Neuronal stem cell (in vitro differentiated cells): Measurements from ENCODE around the gene TXLNB.

Experiments
- DNase-seq: peaks from one replicate; pipeline ENCODE4 v3.0.0-alpha.2; 2013; ENCODE audit warnings: low spot score
- H2AFZ ChIP-seq: one replicate; pipeline ENCODE4 v1.6.1; 2013; ENCODE audit warnings: mild to moderate bottlenecking, low read length, inconsistent platforms
- H2AK5ac ChIP-seq: 2 replicates; pipeline ENCODE4 v1.6.1; 2013; ENCODE audit warnings: low read depth, mild to moderate bottlenecking, inconsistent platforms, low read length, moderate library complexity, mixed read lengths
- H2BK120ac ChIP-seq: 2 replicates; pipeline ENCODE4 v1.6.1; 2013; ENCODE audit warnings: low read depth, mild to moderate bottlenecking, inconsistent platforms, low read length, moderate library complexity, mixed read lengths
- H2BK12ac ChIP-seq: one replicate; pipeline ENCODE4 v1.6.1; 2013; ENCODE audit warnings: low read length, inconsistent platforms
- H2BK15ac ChIP-seq: 2 replicates; pipeline ENCODE4 v1.6.1; 2013; ENCODE audit warnings: mild to moderate bottlenecking, low read length, inconsistent platforms, mixed read lengths
- H2BK5ac ChIP-seq: one replicate; pipeline ENCODE4 v1.6.1; 2013; ENCODE audit warnings: inconsistent platforms, mild to moderate bottlenecking, low read length, moderate library complexity
- H3K14ac ChIP-seq: one replicate; pipeline ENCODE4 v1.6.1; 2013; ENCODE audit warnings: low read length, inconsistent platforms
- H3K18ac ChIP-seq: 2 replicates; pipeline ENCODE4 v1.6.1; 2013; ENCODE audit warnings: low read length, inconsistent platforms
- H3K23ac ChIP-seq: 2 replicates; pipeline ENCODE4 v1.6.1; 2013; ENCODE audit warnings: low read depth, mild to moderate bottlenecking, mixed read lengths, low read length, inconsistent platforms; ENCODE audit not compliant: poor library complexity
- H3K27ac ChIP-seq: replicated peaks from 3 replicates; pipeline ENCODE4 v1.5.1; 2013; ENCODE audit warnings: low read length, inconsistent platforms
- H3K27me3 ChIP-seq, 3 experiments: 2 replicates each; pipeline ENCODE4 v1.6.1; 2013; ENCODE audit warnings: low read length in 3 of 3, mild to moderate bottlenecking in 2 of 3, inconsistent platforms in 1 of 3, low read depth in 1 of 3, mixed read lengths in 1 of 3, moderate library complexity in 1 of 3; ENCODE audit not compliant: control insufficient read depth in 3 of 3, insufficient read depth in 3 of 3
- H3K36me3 ChIP-seq, 2 donors: replicated peaks in 1 of 2; 2 replicates each; pipeline ENCODE4 v1.6.1; 2013; ENCODE audit warnings: low read length in 2 of 2; ENCODE audit not compliant: control insufficient read depth in 2 of 2, insufficient read depth in 2 of 2
- H3K4ac ChIP-seq: 2 replicates; pipeline ENCODE4 v1.6.1; 2013; ENCODE audit warnings: inconsistent platforms, mild to moderate bottlenecking, low read length, moderate library complexity
- H3K4me1 ChIP-seq, 2 donors: 1 replicate in 1 of 2; 2 replicates in 1 of 2; pipeline ENCODE4 v1.6.1; 2013; ENCODE audit warnings: low read length in 2 of 2, low read depth in 1 of 2; ENCODE audit not compliant: control insufficient read depth in 2 of 2, insufficient read depth in 1 of 2
- H3K4me2 ChIP-seq: one replicate; pipeline ENCODE4 v1.6.1; 2013; ENCODE audit warnings: mild to moderate bottlenecking, low read length, inconsistent platforms; ENCODE audit not compliant: insufficient read depth, poor library complexity, severe bottlenecking
- H3K4me3 ChIP-seq, 2 donors: 2 replicates each; pipeline ENCODE4 v1.5.1; 2013; ENCODE audit warnings: low read length in 2 of 2, mild to moderate bottlenecking in 2 of 2, inconsistent platforms in 1 of 2, moderate library complexity in 1 of 2
- H3K79me1 ChIP-seq: one replicate; pipeline ENCODE4 v1.6.1; 2013; ENCODE audit warnings: low read depth, mild to moderate bottlenecking, inconsistent platforms, low read length, moderate library complexity
- H3K9ac ChIP-seq: one replicate; pipeline ENCODE4 v1.6.1; 2013; ENCODE audit warnings: mild to moderate bottlenecking, low read depth, low read length, inconsistent platforms; ENCODE audit not compliant: poor library complexity
- H3K9me3 ChIP-seq, 2 donors: replicated peaks in 1 of 2; 2 replicates each; pipeline versions ENCODE3 to v1.6.1; 2013; ENCODE audit warnings: low read length in 2 of 2, mild to moderate bottlenecking in 2 of 2, inconsistent platforms in 1 of 2, low read depth in 1 of 2, mixed read lengths in 1 of 2, moderate library complexity in 1 of 2; ENCODE audit not compliant: control insufficient read depth in 2 of 2, insufficient read depth in 1 of 2
- H4K8ac ChIP-seq: one replicate; pipeline ENCODE4 v1.6.1; 2013; ENCODE audit warnings: low read depth, mild to moderate bottlenecking, inconsistent platforms, low read length, moderate library complexity
- H4K91ac ChIP-seq: one replicate; pipeline ENCODE4 v1.6.1; 2013; ENCODE audit warnings: low read length, low read depth, mild to moderate bottlenecking, inconsistent platforms; ENCODE audit not compliant: poor library complexity
- WGBS, 2 donors: extraction: QIAGEN DNeasy Blood & Tissue Kit; methylation state at CpG; one replicate each; pipeline ENCODE4 v1.1.7; 2013; ENCODE audit warnings: missing lambda C conversion rate in 2 of 2, mixed read lengths in 1 of 2; ENCODE audit not compliant: insufficient read length in 2 of 2, insufficient replicate concordance in 1 of 2; ENCODE audit errors: extremely low coverage in 2 of 2; 5-methylcytosine and 5-hydroxymethylcytosine counted together

The TXLNB gene

GRCh38 chr6:139330826-139331500 is 39.2 kb upstream of the TXLNB start:
- H3K79me1 ChIP-seq, result no peaks in the 10 kb centered on the region
- no peak overlapping the region for H3K4me2 ChIP-seq
- no peaks in the 10 kb centered on the region for H3K4me1 ChIP-seq
- H3K9ac ChIP-seq, result no peak overlapping the region
- no peak overlapping the region for H4K91ac ChIP-seq
- WGBS, 2 donors, result no CpG with 5 or more reads among the region's 3 CpGs
- H3K4me3 ChIP-seq, result no peak overlapping the region
- H3K23ac ChIP-seq, result no peak overlapping the region
- H2AK5ac ChIP-seq, result no peak overlapping the region
- H4K8ac ChIP-seq, result no peak overlapping the region
- no peak overlapping the region for H3K14ac ChIP-seq
- no peak for DNase-seq
- H3K4ac ChIP-seq, result no peak overlapping the region
- no peak overlapping the region for H3K27ac ChIP-seq
- H3K36me3 ChIP-seq, result no peaks in the 10 kb centered on the region
- no peak overlapping the region for H2BK15ac ChIP-seq
- no peak overlapping the region for H2BK12ac ChIP-seq
- H2AFZ ChIP-seq, result peak overlapping the region; percentile 4
- no peak overlapping the region for H3K18ac ChIP-seq
- no peak overlapping the region for H2BK5ac ChIP-seq
- H2BK120ac ChIP-seq, result no peak overlapping the region
- no peaks in the 10 kb centered on the region for H3K9me3 ChIP-seq
- no peaks in the 10 kb centered on the region for H3K27me3 ChIP-seq

GRCh38 chr6:139330306-139330705 is 38.5 kb upstream of the TXLNB start:
- Histone ChIP-seq H3K79me1 (no peaks in the 10 kb centered on the region), H3K4me3 (no peak overlapping the region), H3K14ac (no peak overlapping the region), H3K9ac (no peak overlapping the region), H3K18ac (no peak overlapping the region), H2AK5ac (no peak overlapping the region), H3K9me3 (no peaks in the 10 kb centered on the region), H3K27ac (no peak overlapping the region), H4K8ac (no peak overlapping the region), H2BK5ac (no peak overlapping the region), H3K4me2 (no peak overlapping the region), H3K36me3 (no peaks in the 10 kb centered on the region), H2BK15ac (no peak overlapping the region), H4K91ac (no peak overlapping the region), H3K23ac (no peak overlapping the region), H3K4me1 (no peaks in the 10 kb centered on the region), H3K4ac (no peak overlapping the region), H2BK12ac (no peak overlapping the region), H3K27me3 (no peaks in the 10 kb centered on the region), H2BK120ac (no peak overlapping the region), H2AFZ (no peak overlapping the region)
- no CpG with 5 or more reads among the region's 5 CpGs for WGBS, 2 donors
- no peak for DNase-seq

GRCh38 chr6:139329224-139329623 is 37.4 kb upstream of the TXLNB start:
- no peak overlapping the region for H3K4me2 ChIP-seq
- no peak overlapping the region for H3K4me3 ChIP-seq
- H3K36me3 ChIP-seq, result no peaks in the 10 kb centered on the region
- H3K9ac ChIP-seq, result no peak overlapping the region
- H3K79me1 ChIP-seq, result no peaks in the 10 kb centered on the region
- no peak overlapping the region for H2BK12ac ChIP-seq
- H3K23ac ChIP-seq, result no peak overlapping the region
- no peak overlapping the region for H3K4ac ChIP-seq
- H3K18ac ChIP-seq, result no peak overlapping the region
- no peak overlapping the region for H2BK5ac ChIP-seq
- H2BK120ac ChIP-seq, result no peak overlapping the region
- WGBS, 2 donors, result no CpG with 5 or more reads among the region's 3 CpGs
- H3K14ac ChIP-seq, result no peak overlapping the region
- H2BK15ac ChIP-seq, result no peak overlapping the region
- no peak overlapping the region for H2AFZ ChIP-seq
- no peak overlapping the region for H2AK5ac ChIP-seq
- H3K27me3 ChIP-seq, result no peaks in the 10 kb centered on the region
- H3K9me3 ChIP-seq, result no peaks in the 10 kb centered on the region
- no peak overlapping the region for H4K91ac ChIP-seq
- no peaks in the 10 kb centered on the region for H3K4me1 ChIP-seq
- no peak for DNase-seq
- no peak overlapping the region for H4K8ac ChIP-seq
- no peak overlapping the region for H3K27ac ChIP-seq

- Histone ChIP-seq H3K18ac (no peak overlapping the region), H3K14ac (no peak overlapping the region), H3K4me1 (peaks cover 4 to 6% of the 10 kb centered on the region in 2 donors), H3K4me2 (no peak overlapping the region), H2AFZ (no peak overlapping the region), H3K27ac (no peak overlapping the region), H3K23ac (no peak overlapping the region), H2BK12ac (no peak overlapping the region), H4K91ac (no peak overlapping the region), H2BK15ac (no peak overlapping the region), H2BK120ac (no peak overlapping the region), H2AK5ac (no peak overlapping the region), H3K9ac (no peak overlapping the region), H3K4me3 (no peak overlapping the region), H4K8ac (no peak overlapping the region), H3K79me1 (no peaks in the 10 kb centered on the region), H3K4ac (no peak overlapping the region), H2BK5ac (no peak overlapping the region), H3K9me3 (no peaks in the 10 kb centered on the region), H3K27me3 (no peaks in the 10 kb centered on the region), H3K36me3 (no peaks in the 10 kb centered on the region)
- no peak for DNase-seq
- WGBS, 2 donors, result no CpG with 5 or more reads among the region's 5 CpGs
Observed at GRCh38 chr6:139327038-139327437, 35.2 kb upstream of the TXLNB start.
